GM20000 (cell line): ENCODE results near the gene STX8.

ENCODE experiments used
- DNase-seq: peaks from one replicate; pipeline ENCODE4 v3.0.0; 2012; ENCODE audit warnings: low spot score
- TF ChIP-seq, protein P1 (sequence below): IDR thresholded peaks from 2 replicates; pipeline ENCODE4 v1.5.1; 2012; ENCODE audit warnings: mild to moderate bottlenecking, control low read depth; ENCODE audit errors: extremely low read depth, missing control alignments

STX8 gene

DNA sequence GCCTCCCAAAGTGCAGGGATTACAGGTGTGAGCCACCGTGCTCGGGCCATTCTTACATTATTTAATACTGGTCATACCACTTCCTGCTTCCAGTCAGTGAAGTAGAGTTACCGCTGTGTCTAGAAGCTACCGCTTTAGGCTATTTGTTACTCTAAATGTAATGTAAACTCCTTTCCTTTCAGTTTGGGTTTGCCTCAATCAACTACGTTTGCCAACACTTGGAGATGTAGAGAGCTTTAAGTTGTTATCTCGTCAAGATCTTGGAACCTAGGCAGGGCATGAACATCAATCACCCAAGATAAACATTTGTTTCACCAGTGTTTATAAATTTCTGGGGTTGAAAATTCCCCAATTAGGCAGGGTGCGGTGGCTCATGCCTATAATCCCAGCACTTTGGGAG lies 275.9 kb downstream of the STX8 start:
- DNase-seq: no peak
- TF ChIP-seq, protein P1, sequence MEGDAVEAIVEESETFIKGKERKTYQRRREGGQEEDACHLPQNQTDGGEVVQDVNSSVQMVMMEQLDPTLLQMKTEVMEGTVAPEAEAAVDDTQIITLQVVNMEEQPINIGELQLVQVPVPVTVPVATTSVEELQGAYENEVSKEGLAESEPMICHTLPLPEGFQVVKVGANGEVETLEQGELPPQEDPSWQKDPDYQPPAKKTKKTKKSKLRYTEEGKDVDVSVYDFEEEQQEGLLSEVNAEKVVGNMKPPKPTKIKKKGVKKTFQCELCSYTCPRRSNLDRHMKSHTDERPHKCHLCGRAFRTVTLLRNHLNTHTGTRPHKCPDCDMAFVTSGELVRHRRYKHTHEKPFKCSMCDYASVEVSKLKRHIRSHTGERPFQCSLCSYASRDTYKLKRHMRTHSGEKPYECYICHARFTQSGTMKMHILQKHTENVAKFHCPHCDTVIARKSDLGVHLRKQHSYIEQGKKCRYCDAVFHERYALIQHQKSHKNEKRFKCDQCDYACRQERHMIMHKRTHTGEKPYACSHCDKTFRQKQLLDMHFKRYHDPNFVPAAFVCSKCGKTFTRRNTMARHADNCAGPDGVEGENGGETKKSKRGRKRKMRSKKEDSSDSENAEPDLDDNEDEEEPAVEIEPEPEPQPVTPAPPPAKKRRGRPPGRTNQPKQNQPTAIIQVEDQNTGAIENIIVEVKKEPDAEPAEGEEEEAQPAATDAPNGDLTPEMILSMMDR: no peak

- no peak for DNase-seq
- TF ChIP-seq, protein P1: no peak
Measured at GRCh38 chr17:9298776-9299295, 276.8 kb downstream of the STX8 start.

DNA sequence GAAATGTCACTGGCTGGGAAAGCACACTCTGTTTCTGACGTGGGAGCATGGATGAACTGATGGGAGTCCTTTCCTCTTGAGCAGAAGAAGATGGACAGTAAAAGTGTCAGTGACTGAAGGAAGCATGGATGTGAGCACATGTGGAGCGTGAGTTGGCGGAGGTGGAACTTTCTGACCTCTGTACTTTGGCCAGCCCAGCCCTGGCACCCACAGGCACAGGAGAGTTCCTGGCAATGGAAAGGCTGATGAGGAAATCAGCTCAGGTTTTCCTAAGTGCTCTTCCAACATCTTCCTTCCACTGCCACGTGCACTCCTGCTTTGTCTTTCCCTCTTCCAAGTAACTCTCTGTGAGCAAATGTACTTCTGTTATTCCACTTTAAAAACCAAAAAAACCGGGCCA lies 277.5 kb downstream of the STX8 start:
- TF ChIP-seq, protein P1: no peak

GRCh38 chr17:9294661-9295210 lies 280.9 kb downstream of the STX8 start:
- DNase-seq: no peak
- TF ChIP-seq, protein P1: no peak

More for the DNA sequence above, 277.5 kb downstream of the STX8 start:
- DNase-seq: no peak

DNA sequence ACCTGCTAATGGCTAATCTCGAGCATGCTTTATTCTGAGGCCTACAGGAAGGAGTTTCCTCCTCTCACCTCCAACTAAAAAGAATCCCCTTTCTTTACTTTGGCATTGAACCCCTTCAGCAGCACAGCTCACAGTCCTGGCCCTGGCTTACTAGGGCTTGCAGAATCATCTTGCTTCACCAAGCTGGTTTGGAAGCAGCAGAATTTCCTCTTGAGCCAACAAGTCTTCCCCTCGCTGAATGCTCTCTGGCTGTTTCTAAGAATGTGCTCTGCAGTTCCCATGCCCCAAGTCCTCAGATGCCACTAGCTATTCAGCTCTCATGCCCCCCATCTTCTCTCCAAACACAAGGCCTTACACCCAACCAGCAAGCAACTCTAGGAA lies 283.1 kb downstream of the STX8 start:
- TF ChIP-seq, protein P1: no peak
- DNase-seq: no peak

DNA sequence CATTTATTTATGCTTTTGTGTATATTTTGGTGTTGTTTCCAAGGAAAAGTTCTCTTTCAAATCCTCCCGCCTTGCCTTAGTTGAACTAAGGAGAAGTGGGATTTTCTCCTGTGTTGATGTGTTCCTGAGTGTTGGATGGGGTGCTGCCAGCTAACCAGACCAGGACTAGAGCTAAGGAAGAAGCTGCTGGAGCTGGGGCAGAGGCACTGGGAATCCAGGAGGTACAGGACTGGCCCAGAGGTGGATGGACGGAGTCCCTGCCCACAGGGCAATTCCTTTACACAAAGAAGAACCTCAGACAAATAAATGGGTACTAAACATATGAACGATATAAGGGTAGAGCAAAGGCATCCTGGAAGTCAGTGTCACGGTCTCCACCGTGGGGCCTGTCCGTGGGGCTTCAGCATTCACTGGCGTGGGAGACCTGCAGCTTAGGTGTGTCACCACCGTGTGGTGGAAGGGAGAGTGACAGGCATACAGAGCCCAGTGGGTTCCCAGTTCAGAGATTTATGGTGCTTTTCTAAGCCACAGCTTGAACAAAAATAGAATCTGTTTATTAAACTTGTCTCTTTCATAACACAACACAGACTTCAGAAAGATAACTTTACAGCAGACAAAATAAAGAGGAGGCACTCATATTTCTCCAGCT lies 283.6 kb downstream of the STX8 start:
- peak; percentile 60 for DNase-seq
- TF ChIP-seq, protein P1: peak; percentile 43

DNA sequence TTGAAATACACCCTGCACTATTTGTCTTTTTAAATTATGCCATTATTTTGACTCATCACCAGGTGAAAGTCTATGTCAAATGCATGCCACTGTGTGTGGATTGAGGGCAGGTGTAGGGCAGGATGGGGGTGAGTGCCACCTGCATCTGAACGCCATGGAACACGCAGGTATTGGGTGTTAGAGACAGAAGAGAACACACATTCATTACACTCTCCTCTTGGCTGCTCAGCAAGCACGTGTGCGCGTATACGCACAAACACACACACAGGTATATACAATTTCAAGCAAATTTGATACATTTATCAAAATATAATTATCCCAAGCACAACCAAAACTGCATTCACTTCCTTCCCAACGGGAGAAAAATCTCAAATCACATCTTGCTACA lies 285.4 kb downstream of the STX8 start:
- no peak for DNase-seq
- TF ChIP-seq, protein P1: no peak
